Measurements from ENCODE around the gene GRAP.

GRAP gene

GRCh38 chr17:19018600-19018950 is 28.2 kb downstream of the GRAP start:
- DNase-seq (ENCODE audit: low read depth) = no peak

- no peak for DNase-seq (ENCODE audit: low read depth)
These were observed 28.8 kb downstream of the GRAP start for GRCh38 chr17:19017804-19018599.

DNA sequence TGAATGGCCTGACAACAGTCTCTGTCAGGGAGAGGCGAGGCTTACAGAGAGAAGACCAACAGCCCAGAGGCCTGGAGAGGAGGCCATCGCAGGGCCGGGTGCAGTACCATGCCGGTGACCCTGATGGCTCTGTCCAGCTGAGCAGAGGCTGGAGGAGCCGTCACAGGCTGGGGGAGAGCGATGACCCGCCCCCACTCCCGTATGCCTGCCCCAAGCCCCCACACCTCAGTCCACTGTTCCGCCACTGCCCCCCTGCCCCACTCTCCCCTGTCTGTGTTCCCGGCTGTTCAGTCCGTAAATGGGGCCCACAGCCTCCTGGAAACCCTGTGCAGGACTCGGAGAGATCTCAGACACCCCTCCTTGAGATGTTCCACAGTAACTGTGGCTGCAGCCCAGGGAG is 29.4 kb downstream of the GRAP start:
- no peak for DNase-seq (ENCODE audit: low read depth)

GRCh38 chr17:19016881-19017280 is 29.9 kb downstream of the GRAP start:
- DNase-seq (ENCODE audit: low read depth) = no peak

DNA sequence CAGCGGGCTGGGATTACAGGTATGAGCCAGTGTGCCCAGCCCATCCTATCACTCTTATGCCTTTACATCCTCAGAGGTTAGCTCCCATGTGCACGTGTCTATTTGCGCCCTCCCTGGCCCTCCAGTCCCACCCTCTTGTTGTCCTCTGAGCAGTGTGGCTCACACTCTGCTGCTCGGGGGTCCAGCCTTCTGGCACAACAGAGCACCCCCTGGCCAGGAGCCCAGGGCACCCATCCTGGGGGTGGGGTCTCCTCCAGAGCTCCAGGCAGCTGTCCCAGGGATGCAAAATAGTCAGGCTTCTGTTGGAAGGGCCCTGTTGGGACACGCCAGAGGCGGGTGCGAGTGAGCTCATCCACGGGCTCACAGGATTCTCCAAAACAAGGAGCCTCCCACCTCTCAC is 30.5 kb downstream of the GRAP start:
- DNase-seq (ENCODE audit: low read depth) = no peak

GRCh38 chr17:19015428-19015827 is 31.3 kb downstream of the GRAP start:
- no peak for DNase-seq (ENCODE audit: low read depth)

- no peak for DNase-seq (ENCODE audit: low read depth)
These were observed 32.0 kb downstream of the GRAP start for GRCh38 chr17:19014628-19015215.

DNA sequence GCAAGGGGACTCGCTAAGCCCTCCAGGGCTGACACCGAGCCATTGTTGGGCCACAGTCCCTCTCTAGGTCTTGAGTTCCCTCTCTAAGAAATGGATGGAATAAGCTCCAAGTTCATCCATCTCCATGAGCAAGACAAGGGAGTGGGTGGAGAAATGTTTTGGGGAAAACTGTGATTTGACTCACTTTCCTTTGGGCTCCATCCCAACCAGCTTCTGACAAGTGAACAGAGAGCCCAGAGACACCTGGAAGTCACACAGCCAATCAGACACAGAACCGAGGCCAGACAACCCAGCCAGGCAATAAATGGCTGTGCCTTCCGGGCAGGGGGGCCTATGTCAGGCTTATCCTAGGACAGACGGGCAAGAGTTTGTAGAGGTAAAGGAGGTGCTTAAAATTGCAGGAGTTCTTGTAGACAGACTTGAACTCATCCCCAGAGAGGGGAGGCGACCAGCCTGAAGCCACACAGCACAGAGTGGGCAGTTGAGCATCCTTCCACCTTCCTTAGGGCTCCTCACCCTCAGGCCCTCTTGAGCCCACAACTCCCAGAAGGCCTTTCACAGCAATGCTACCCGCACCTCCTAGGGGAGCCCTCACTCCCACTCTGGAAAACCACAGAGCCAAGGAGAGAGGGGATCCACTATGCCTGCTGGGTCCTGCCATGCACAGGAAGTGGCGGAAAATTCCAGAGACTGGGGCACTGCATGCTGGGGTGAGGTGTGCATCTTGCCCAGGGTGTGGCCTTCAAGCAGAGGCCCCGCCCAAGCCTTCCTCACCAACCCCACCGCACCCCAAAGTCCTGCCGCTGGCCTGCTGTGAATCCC is 32.7 kb downstream of the GRAP start:
- no peak for DNase-seq (ENCODE audit: low read depth)

- DNase-seq (ENCODE audit: low read depth) = no peak
These were observed 33.5 kb downstream of the GRAP start for GRCh38 chr17:19013226-19013625.

- DNase-seq (ENCODE audit: low read depth) = no peak
These were observed 34.3 kb downstream of the GRAP start for GRCh38 chr17:19012171-19013080.

- no peak for DNase-seq (ENCODE audit: low read depth)
These were observed 35.2 kb downstream of the GRAP start for GRCh38 chr17:19011581-19011980.

DNA sequence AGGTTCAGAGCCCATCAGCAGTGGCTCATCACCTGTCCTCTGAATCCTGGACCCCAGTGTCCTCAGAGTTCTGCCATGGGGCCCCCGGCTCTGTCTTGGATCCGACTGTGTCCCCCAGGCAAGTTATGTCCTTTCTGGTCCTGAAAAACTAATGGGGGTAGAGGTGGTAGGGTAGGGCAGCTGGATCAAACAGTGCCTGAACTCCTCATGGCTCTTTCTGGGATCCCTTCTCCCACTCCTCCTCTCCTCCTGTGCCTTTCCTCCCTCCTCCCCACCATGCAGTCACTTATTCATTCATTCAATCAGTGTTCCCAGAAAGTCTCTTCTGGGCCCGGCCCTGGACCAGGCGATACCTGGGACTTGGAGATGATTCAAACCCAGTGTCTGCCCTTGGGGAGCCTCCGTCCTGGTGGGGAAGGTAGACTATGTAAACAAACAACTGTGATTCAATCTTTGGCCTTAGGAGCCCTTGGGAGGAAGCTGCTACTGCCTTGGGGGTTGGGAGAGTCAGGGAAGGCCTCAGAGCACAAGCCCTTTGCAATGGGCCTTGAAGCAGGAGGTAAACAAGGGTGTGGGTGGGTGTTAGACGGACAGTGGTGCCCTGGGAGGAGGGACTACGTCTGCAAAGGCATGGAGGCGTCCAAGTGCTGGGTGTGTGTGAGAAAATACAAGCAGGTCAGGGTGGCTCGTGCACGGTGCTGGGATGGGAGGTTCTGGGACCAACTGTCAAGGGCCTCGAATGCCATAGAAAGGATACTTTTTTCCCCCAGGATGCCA is 35.8 kb downstream of the GRAP start:
- no peak for DNase-seq (ENCODE audit: low read depth)

DNA sequence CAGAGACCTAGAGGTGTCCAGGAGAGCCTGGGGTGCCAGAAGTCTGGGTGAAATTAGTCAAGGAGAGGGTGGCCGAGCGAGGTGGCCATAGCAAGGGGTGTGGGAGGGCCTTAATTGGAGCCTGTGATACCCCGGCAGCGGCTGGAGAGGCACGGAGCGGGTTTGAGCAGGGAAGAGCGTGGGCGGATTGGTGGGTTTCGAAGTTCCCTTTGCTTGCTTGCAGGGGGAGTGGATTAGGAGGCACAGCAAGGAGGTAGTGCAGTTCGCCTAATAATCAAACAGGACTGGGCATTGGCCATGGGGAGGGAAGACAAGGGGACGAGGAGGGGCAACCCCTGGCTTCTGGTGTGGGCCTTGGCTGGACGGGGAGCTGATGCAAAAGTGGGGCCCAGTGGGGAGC is 36.8 kb downstream of the GRAP start:
- no peak for DNase-seq (ENCODE audit: low read depth)

GRCh38 chr17:19006698-19007097 is 40.1 kb downstream of the GRAP start:
- DNase-seq (ENCODE audit: low read depth) = no peak

DNA sequence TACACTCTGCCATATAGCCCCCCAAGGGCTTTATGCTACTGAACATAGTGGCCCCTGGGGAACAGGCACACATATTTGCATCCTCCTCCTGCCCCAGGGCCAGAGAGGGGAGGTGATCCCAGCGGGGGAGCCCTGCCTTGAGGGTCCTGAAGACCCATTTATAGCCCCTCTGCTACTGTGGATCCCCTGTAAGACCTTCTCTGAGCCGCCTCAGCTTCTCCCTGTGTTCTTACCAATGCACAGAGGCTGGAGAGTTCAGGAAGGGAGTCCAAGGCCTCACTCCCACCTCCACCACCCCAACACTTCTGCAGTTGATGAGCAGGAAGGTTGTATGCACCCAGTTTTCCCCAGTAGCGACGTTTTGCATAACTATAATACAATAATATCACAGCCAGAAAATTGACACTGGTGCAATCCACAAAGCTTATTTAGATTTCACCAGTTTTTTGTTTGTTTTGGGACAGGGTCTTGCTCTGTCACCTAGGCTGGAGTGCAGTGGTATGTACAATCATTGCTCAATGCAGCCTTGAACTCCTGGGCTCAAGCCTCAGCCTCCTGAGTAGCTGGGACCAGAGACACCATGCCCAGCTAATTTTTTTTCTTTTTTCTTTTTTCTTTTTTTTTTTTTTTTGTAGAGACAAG is 40.8 kb downstream of the GRAP start:
- no peak for DNase-seq (ENCODE audit: low read depth)

- DNase-seq (ENCODE audit: low read depth) = no peak
These were observed 41.5 kb downstream of the GRAP start for GRCh38 chr17:19005137-19005773.

DNA sequence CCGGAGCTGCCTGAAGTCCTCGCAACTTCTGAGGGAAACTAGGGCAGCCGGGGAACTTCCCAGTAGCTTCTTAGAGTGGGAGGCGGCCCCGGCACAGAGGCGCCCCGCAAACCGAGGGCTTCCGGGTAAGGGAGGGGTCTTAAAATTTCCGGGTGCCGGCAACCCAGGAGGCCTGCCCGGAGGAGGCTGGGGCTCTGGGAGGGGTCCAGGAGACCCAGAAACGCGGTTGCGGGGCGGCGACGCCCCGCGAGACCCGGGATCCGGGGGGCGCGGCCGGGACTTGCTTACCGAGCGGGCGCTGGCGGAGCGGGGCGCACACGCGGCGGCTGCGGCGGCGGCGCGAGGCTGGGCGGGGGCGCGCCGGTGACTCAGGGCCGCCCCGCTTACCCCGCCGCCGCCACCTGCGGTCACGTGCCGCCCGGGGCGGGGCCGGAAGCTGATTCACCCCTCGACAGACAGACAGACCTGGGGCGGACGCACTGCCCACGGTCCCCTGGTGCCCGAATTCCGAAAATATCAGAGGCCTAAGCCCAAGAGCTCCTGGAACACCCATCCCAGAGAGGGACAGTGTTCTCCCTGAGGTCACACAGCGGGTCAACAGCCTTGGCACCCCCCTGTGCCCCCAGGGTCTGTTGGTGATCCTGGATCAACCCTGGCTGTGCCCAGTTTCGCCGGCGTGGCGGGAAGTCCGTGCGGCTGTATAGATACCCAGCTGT is 42.2 kb downstream of the GRAP start, which contains the start of gene FAM83G:
Gene FAM83G (minus strand): TSS at position 344 of the 716 bp plus-strand sequence. CDS start 723 bp downstream, outside the sequence.
- DNase-seq (ENCODE audit: low read depth) = peak; percentile 72

- DNase-seq (ENCODE audit: low read depth) = peak; percentile 15
These were observed 43.0 kb downstream of the GRAP start for GRCh38 chr17:19003543-19004420.
